Smooth muscle cell (in vitro differentiated cells): ENCODE results near the gene BEST3. TPM values are rescaled to one million over a fixed set of nuclear protein-coding genes. Genes with fewer than 3 reads are reported as not detected.

Experiments used
- DNase-seq: peaks from one replicate; lab custom pipeline; 2025; ENCODE audit not compliant: unreplicated experiment; lab: John Stamatoyannopoulos, UW
- H2AFZ ChIP-seq: fragments of 200-600 bp; sonication (generic); 2 replicates; pipeline ENCODE4 v1.6.0; 2016; ENCODE audit warnings: antibody characterized with exemption, low read depth, mild to moderate bottlenecking
- H3F3A ChIP-seq: fragments of 200-600 bp; sonication (generic); 2 replicates; pipeline ENCODE4 v1.6.0; 2017; ENCODE audit warnings: antibody characterized with exemption, low read depth
- H3K27ac ChIP-seq: fragments of 200-600 bp; sonication (generic); 2 replicates; pipeline ENCODE4 v1.5.1; 2016; ENCODE audit warnings: low read depth, mild to moderate bottlenecking
- H3K27me3 ChIP-seq: fragments of 200-600 bp; sonication (generic); 2 replicates; pipeline ENCODE4 v1.6.1; 2016; ENCODE audit warnings: low read depth, mild to moderate bottlenecking
- H3K36me3 ChIP-seq: fragments of 200-600 bp; sonication (generic); 2 replicates; pipeline ENCODE4 v1.5.1; 2016; ENCODE audit warnings: low read depth
- H3K4me1 ChIP-seq: fragments of 200-600 bp; sonication (generic); 2 replicates; pipeline ENCODE4 v1.5.1; 2016; ENCODE audit warnings: low read depth
- H3K4me2 ChIP-seq: fragments of 200-600 bp; sonication (generic); 2 replicates; pipeline ENCODE4 v1.6.0; 2016; ENCODE audit warnings: mild to moderate bottlenecking
- H3K4me3 ChIP-seq: fragments of 200-600 bp; sonication (generic); 2 replicates; pipeline ENCODE4 v1.5.1; 2016; ENCODE audit warnings: mild to moderate bottlenecking
- H3K79me2 ChIP-seq: fragments of 200-600 bp; sonication (generic); 2 replicates; pipeline ENCODE4 v1.6.0; 2016; ENCODE audit warnings: low read depth, mild to moderate bottlenecking
- H3K9ac ChIP-seq: fragments of 200-600 bp; sonication (generic); 2 replicates; pipeline ENCODE4 v1.6.0; 2016; ENCODE audit warnings: low read depth
- H3K9me3 ChIP-seq: fragments of 200-600 bp; sonication (generic); replicated peaks from 2 replicates; pipeline ENCODE4 v1.5.1; 2016; ENCODE audit warnings: low read depth
- H4K20me1 ChIP-seq: fragments of 200-600 bp; sonication (generic); 2 replicates; pipeline ENCODE4 v1.6.0; 2016; ENCODE audit warnings: low read depth
- CTCF ChIP-seq: fragments of 200-600 bp; sonication (generic); IDR thresholded peaks from 2 replicates; pipeline ENCODE4 v1.5.1; 2017; ENCODE audit warnings: borderline replicate concordance, mild to moderate bottlenecking, antibody characterized with exemption; ENCODE audit not compliant: insufficient read depth, poor library complexity, severe bottlenecking
- WGBS: methylation state at CpG from one replicate; pipeline ENCODE4 v1.1.7; 2016; ENCODE audit warnings: low lambda C conversion rate; 5-methylcytosine and 5-hydroxymethylcytosine counted together
- polyA plus RNA-seq: library from polyadenylated mRNA; unstranded; fragments of >200 nt; fragmentation: Nextera tagmentation; extraction: Ambion mirVana; gene quantifications from 2 replicates; pipeline ENCODE4 v1.2.1, GENCODE V29; 2016
- total RNA-seq: library from RNA; depleted of rRNA; stranded (reverse); fragments of >200 nt; gene quantifications from 2 replicates; pipeline ENCODE4 v1.2.3, GENCODE V29; 2014

The BEST3 gene
- total and polyA plus RNA-seq, 2 experiments from 2014 or later, result 4.0 TPM; not detected in 1

GRCh38 chr12:69687390-69687789, 11.7 kb downstream of the BEST3 start:
- Histone ChIP-seq H3K27me3 (no peaks in the 10 kb centered on the region), H3K4me1 (peaks cover 47% of the 10 kb centered on the region), H3K4me3 (no peak overlapping the region), H3K27ac (peak overlapping the region; percentile 95), H3K9ac (no peak overlapping the region), H3K36me3 (no peaks in the 10 kb centered on the region), H2AFZ (no peak overlapping the region), H3F3A (peaks cover 15% of the 10 kb centered on the region), H3K4me2 (no peak overlapping the region), H3K9me3 (no peaks in the 10 kb centered on the region), H3K79me2 (no peaks in the 10 kb centered on the region), H4K20me1 (no peaks in the 10 kb centered on the region)
- 80% methylated on average over 4 of the region's 4 CpGs for WGBS
- no peak for TF ChIP-seq CTCF
- no peak for DNase-seq

- Histone ChIP-seq H3K9ac (no peak overlapping the region), H3K27me3 (no peaks in the 10 kb centered on the region), H3K27ac (no peak overlapping the region), H2AFZ (no peak overlapping the region), H3K4me3 (no peak overlapping the region), H3K9me3 (no peaks in the 10 kb centered on the region), H3F3A (peaks cover 15% of the 10 kb centered on the region), H3K36me3 (no peaks in the 10 kb centered on the region), H3K79me2 (no peaks in the 10 kb centered on the region), H3K4me1 (peaks cover 47% of the 10 kb centered on the region), H3K4me2 (no peak overlapping the region), H4K20me1 (no peaks in the 10 kb centered on the region)
- TF ChIP-seq CTCF, result no peak
- 82% methylated on average over 2 of the region's 2 CpGs for WGBS
- DNase-seq, result no peak
Observed at GRCh38 chr12:69686731-69687130, 12.4 kb downstream of the BEST3 start.

- H2AFZ ChIP-seq, result no peak overlapping the region
- no peak overlapping the region for H3K9ac ChIP-seq
- H3K36me3 ChIP-seq, result no peaks in the 10 kb centered on the region
- no peak for DNase-seq
- H3K9me3 ChIP-seq, result no peaks in the 10 kb centered on the region
- H4K20me1 ChIP-seq, result no peaks in the 10 kb centered on the region
- 65% methylated on average over 2 of the region's 2 CpGs for WGBS
- no peaks in the 10 kb centered on the region for H3K79me2 ChIP-seq
- H3K4me3 ChIP-seq, result no peak overlapping the region
- no peak for TF ChIP-seq CTCF
- peak overlapping the region; percentile 39 for H3K27ac ChIP-seq
- peaks cover 47% of the 10 kb centered on the region for H3K4me1 ChIP-seq
- no peak overlapping the region for H3K4me2 ChIP-seq
- peaks cover 15% of the 10 kb centered on the region for H3F3A ChIP-seq
- H3K27me3 ChIP-seq, result no peaks in the 10 kb centered on the region
Observed at GRCh38 chr12:69685810-69686209, 13.3 kb downstream of the BEST3 start.

DNA sequence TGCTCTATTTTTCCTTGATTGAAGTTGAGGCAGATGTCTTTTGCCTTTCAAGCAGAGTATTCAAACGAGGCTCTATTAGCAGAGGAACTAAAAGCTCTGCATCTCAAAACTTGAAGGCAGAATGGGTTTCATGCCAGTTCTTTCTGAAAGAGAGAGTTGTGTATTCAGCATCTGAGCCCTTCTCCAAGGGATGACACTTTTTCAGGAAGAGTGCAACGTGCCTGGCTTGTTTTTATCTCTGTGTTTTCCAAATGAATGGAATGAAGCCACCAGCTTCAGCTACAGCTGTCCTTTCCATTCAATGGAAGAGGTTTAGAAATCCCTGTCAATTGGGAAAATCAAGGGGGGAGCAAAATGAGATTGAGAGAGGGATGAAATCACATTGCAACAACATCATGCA, 14.6 kb downstream of the BEST3 start:
- Histone ChIP-seq H3K9me3 (no peaks in the 10 kb centered on the region), H3K36me3 (no peaks in the 10 kb centered on the region), H2AFZ (no peak overlapping the region), H3F3A (peaks cover 9% of the 10 kb centered on the region), H3K27ac (no peak overlapping the region), H3K9ac (no peak overlapping the region), H3K27me3 (no peaks in the 10 kb centered on the region), H3K4me2 (no peak overlapping the region), H4K20me1 (no peaks in the 10 kb centered on the region), H3K4me3 (no peak overlapping the region), H3K79me2 (no peaks in the 10 kb centered on the region), H3K4me1 (peaks cover 40% of the 10 kb centered on the region)
- no peak for DNase-seq
- 49% methylated on average over 2 of the region's 2 CpGs for WGBS
- no peak for TF ChIP-seq CTCF
